ENCODE measurements around the gene KLRF1. TPM values are rescaled to one million over a fixed set of nuclear protein-coding genes. Genes with fewer than 3 reads are reported as not detected.

KLRF1 gene
- total RNA-seq, 1 experiment from 2014 or later = not detected

- Histone ChIP-seq H4K20me1 (ENCODE audit: insufficient read depth) (0 out of 2 replicates have a peak, but pooled peaks cover 3% of the 10 kb centered on the region), H3K27ac (ENCODE audit: low read depth, low read length) (no peak overlapping the region), H3K27me3 (ENCODE audit: insufficient read depth, low read length) (peaks cover 63% of the 10 kb centered on the region), H3K9ac (ENCODE audit: low read length) (no peak overlapping the region), H3K79me2 (ENCODE audit: insufficient read depth, low read length) (no peaks in the 10 kb centered on the region), H3K4me3 (replicated peaks in 1 of 2; ENCODE audit: low read depth in 1 of 2, low read length in 2 of 2) (no peak overlapping the region), H3K4me1 (ENCODE audit: control insufficient read depth in 1 of 2, insufficient read depth in 2 of 2, low read length in 2 of 2) (no peaks in the 10 kb centered on the region), H3K4me2 (ENCODE audit: low read length) (no peak overlapping the region), H3K36me3 (ENCODE audit: control insufficient read depth in 1 of 2, insufficient read depth in 2 of 2, low read length in 2 of 2) (no peaks in the 10 kb centered on the region), H3K9me2 (ENCODE audit: insufficient read depth) (no peaks in the 10 kb centered on the region), H2AFZ (ENCODE audit: low read depth, low read length, poor library complexity, severe bottlenecking) (no peak overlapping the region), H3K9me3 (ENCODE audit: control insufficient read depth in 1 of 2, insufficient read depth in 1 of 2, low read depth in 1 of 2, low read length in 2 of 2) (no peaks in the 10 kb centered on the region)
- no peak for ATAC-seq
- ChIA-PET POLR2A (no interaction called here), RAD21 (ENCODE audit: low non-redundant PET in 1 of 2, low total read pairs in 2 of 2, uncharacterized antibody in 2 of 2, unreplicated experiment in 2 of 2) (no interaction called here), CTCF (no interaction called here)
- DNase-seq (ENCODE audit: low read depth, low spot score) = no peak
- no peak for TF ChIP-seq POLR2A (IDR thresholded peaks at IDR 0.05; ENCODE audit: borderline replicate concordance, extremely low read depth, insufficient read depth, insufficient read length)
- no TSS peak for BruUV-seq (replicated peaks)
- intact Hi-C loops (cut with micrococcal nuclease) = no loop called here
Observed at GRCh38 chr12:9782547-9783382, 44.5 kb upstream of the KLRF1 start.

DNA sequence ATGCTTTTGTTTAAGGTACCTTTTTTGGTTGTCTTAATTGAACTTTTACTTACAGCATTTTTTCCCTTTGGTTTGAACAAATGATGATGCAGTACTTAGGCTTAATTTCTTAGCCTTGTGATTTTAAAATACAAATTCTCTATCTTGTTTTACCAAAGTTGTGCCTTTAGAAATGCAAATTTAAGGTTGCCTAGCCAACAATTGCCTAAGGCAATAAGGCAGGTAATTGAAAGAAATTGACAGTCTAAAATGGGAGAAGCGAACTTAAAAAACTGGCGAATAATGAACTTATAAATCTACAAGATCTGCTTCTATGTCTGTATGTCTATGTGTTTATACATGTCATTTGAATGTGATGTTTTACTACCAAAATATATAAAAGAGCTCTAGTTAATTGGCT is 43.0 kb upstream of the KLRF1 start:
- ChIA-PET CTCF (no interaction called here), RAD21 (ENCODE audit: low non-redundant PET in 1 of 2, low total read pairs in 2 of 2, uncharacterized antibody in 2 of 2, unreplicated experiment in 2 of 2) (no interaction called here), POLR2A (no interaction called here)
- peaks cover 56% of the 10 kb centered on the region for H3K27me3 ChIP-seq (ENCODE audit: insufficient read depth, low read length)
- DNase-seq (ENCODE audit: low read depth, low spot score) (no peak), ATAC-seq (no peak)
- H3K27ac ChIP-seq (ENCODE audit: low read depth, low read length) = no peak overlapping the region
- intact Hi-C loops (cut with micrococcal nuclease) = no loop called here
- H3K4me1 ChIP-seq (ENCODE audit: control insufficient read depth in 1 of 2, insufficient read depth in 2 of 2, low read length in 2 of 2) = no peaks in the 10 kb centered on the region
- H3K4me3 ChIP-seq (replicated peaks in 1 of 2; ENCODE audit: low read depth in 1 of 2, low read length in 2 of 2) = no peak overlapping the region
- no peak overlapping the region for H3K4me2 ChIP-seq (ENCODE audit: low read length)
- H4K20me1 ChIP-seq (ENCODE audit: insufficient read depth) = 0 out of 2 replicates have a peak, but pooled peaks cover 3% of the 10 kb centered on the region
- BruUV-seq (replicated peaks) = no TSS peak
- H3K9me2 ChIP-seq (ENCODE audit: insufficient read depth) = no peaks in the 10 kb centered on the region
- TF ChIP-seq, protein P1, sequence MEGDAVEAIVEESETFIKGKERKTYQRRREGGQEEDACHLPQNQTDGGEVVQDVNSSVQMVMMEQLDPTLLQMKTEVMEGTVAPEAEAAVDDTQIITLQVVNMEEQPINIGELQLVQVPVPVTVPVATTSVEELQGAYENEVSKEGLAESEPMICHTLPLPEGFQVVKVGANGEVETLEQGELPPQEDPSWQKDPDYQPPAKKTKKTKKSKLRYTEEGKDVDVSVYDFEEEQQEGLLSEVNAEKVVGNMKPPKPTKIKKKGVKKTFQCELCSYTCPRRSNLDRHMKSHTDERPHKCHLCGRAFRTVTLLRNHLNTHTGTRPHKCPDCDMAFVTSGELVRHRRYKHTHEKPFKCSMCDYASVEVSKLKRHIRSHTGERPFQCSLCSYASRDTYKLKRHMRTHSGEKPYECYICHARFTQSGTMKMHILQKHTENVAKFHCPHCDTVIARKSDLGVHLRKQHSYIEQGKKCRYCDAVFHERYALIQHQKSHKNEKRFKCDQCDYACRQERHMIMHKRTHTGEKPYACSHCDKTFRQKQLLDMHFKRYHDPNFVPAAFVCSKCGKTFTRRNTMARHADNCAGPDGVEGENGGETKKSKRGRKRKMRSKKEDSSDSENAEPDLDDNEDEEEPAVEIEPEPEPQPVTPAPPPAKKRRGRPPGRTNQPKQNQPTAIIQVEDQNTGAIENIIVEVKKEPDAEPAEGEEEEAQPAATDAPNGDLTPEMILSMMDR (IDR thresholded peaks at IDR 0.05 in 2 of 3, conservative IDR thresholded peaks at IDR 0.05 in 1 of 3; ENCODE audit: borderline replicate concordance in 1 of 3, insufficient read depth in 1 of 3, low read depth in 2 of 3, low read length in 2 of 3) = no peak
- TF ChIP-seq ATF3 (IDR thresholded peaks at IDR 0.05) (no peak), TCF7L2 (IDR thresholded peaks at IDR 0.05; ENCODE audit: borderline replicate concordance, extremely low read depth, insufficient read depth, insufficient read length) (no peak), CBX3 (IDR thresholded peaks at IDR 0.05; ENCODE audit: low read depth) (no peak), REST (IDR thresholded peaks at IDR 0.05; ENCODE audit: low read depth) (no peak), EZH2 (IDR thresholded peaks at IDR 0.05) (no peak), YY1 (IDR thresholded peaks at IDR 0.05; ENCODE audit: extremely low read depth, insufficient replicate concordance, low read depth, low read length) (no peak), SIN3A (IDR thresholded peaks at IDR 0.05; ENCODE audit: low read depth) (no peak), ELF1 (IDR thresholded peaks at IDR 0.05; ENCODE audit: borderline replicate concordance, low read depth) (no peak)
- H2AFZ ChIP-seq (ENCODE audit: low read depth, low read length, poor library complexity, severe bottlenecking) = no peak overlapping the region
- no peak overlapping the region for H3K9ac ChIP-seq (ENCODE audit: low read length)
- no peaks in the 10 kb centered on the region for H3K9me3 ChIP-seq (ENCODE audit: control insufficient read depth in 1 of 2, insufficient read depth in 1 of 2, low read depth in 1 of 2, low read length in 2 of 2)
- H3K36me3 ChIP-seq (ENCODE audit: control insufficient read depth in 1 of 2, insufficient read depth in 2 of 2, low read length in 2 of 2) = no peaks in the 10 kb centered on the region
- H3K79me2 ChIP-seq (ENCODE audit: insufficient read depth, low read length) = no peaks in the 10 kb centered on the region
